Breast epithelium (tissue), 3 donors: ENCODE data around the gene NRXN3.

Experiments used
- CTCF ChIP-seq, 3 donors: fragments of 450-650 bp; IDR thresholded peaks; one replicate each; pipeline ENCODE4 v1.5.1; 2016 to 2017; ENCODE audit warnings: antibody characterized with exemption in 3 of 3, mild to moderate bottlenecking in 3 of 3, moderate library complexity in 3 of 3
- POLR2A ChIP-seq: fragments of 450-650 bp; IDR thresholded peaks from one replicate; pipeline ENCODE4 v1.6.1; 2016; ENCODE audit warnings: antibody characterized with exemption, mild to moderate bottlenecking, moderate library complexity
- POLR2AphosphoS5 ChIP-seq, 3 donors: sonication (generic); formaldehyde crosslinking; IDR thresholded peaks; one replicate each; pipeline ENCODE4 v1.6.1; 2017; ENCODE audit warnings: antibody characterized with exemption in 3 of 3

GRCh38 chr14:79916281-79916680 is 1746.1 kb downstream of the NRXN3 start:
- TF ChIP-seq CTCF (IDR thresholded peaks at IDR 0.05) (no peak), POLR2A (no peak), POLR2AphosphoS5 (IDR thresholded peaks at IDR 0.05) (no peak)
